CD14-positive monocyte (primary cell): ENCODE results near the gene USP9X. TPM values are rescaled to one million over a fixed set of nuclear protein-coding genes. Genes with fewer than 3 reads are reported as not detected.

Source experiments
- DNase-seq, 3 donors: peaks; one replicate each; pipeline ENCODE4 v3.0.0-alpha.2; 2011 to 2022
- H2AFZ ChIP-seq: 2 replicates; pipeline ENCODE4 v1.6.0; 2012; ENCODE audit warnings: mild to moderate bottlenecking, low read depth, low read length, inconsistent platforms; ENCODE audit not compliant: insufficient read depth, poor library complexity, severe bottlenecking
- H3K27ac ChIP-seq, 2 donors: 1 replicate in 1 of 2; 2 replicates in 1 of 2; pipeline ENCODE4 v1.5.1; 2012 to 2013; ENCODE audit warnings: low read length in 2 of 2, control low read depth in 1 of 2, inconsistent platforms in 1 of 2, low read depth in 1 of 2, mild to moderate bottlenecking in 1 of 2
- H3K27me3 ChIP-seq, 2 donors: one replicate each; pipeline versions ENCODE4 v1.6.0 to v1.6.1; 2011 to 2013; ENCODE audit warnings: low read length in 2 of 2; ENCODE audit not compliant: control insufficient read depth in 2 of 2, insufficient read depth in 2 of 2
- H3K36me3 ChIP-seq, 2 donors: replicated peaks in 1 of 2; 1 replicate in 1 of 2; 2 replicates in 1 of 2; pipeline versions ENCODE4 v1.5.1 to v1.6.1; 2012 to 2013; ENCODE audit warnings: low read length in 2 of 2, control low read depth in 1 of 2, inconsistent platforms in 1 of 2, mild to moderate bottlenecking in 1 of 2; ENCODE audit not compliant: insufficient read depth in 2 of 2, control insufficient read depth in 1 of 2
- H3K4me1 ChIP-seq, 2 donors: 1 replicate in 1 of 2; 2 replicates in 1 of 2; pipeline versions ENCODE4 v1.5.1 to v1.6.1; 2012 to 2013; ENCODE audit warnings: low read length in 2 of 2, control low read depth in 1 of 2, inconsistent platforms in 1 of 2, mild to moderate bottlenecking in 1 of 2, moderate library complexity in 1 of 2; ENCODE audit not compliant: insufficient read depth in 2 of 2, control insufficient read depth in 1 of 2
- H3K4me2 ChIP-seq: replicated peaks from 2 replicates; pipeline ENCODE3; 2012; ENCODE audit warnings: low read length, moderate library complexity, mild to moderate bottlenecking; ENCODE audit not compliant: poor library complexity, severe bottlenecking; ENCODE audit errors: extremely low read depth
- H3K4me3 ChIP-seq, 3 experiments: fragments of 200-600 bp in 1 of 3; sonication (generic) in 1 of 3; replicated peaks in 1 of 3; 1 replicate in 2 of 3; 2 replicates in 1 of 3; pipeline ENCODE4 v1.5.1; 2011 to 2013; ENCODE audit warnings: low read length in 3 of 3, mild to moderate bottlenecking in 3 of 3, control low read depth in 2 of 3, low read depth in 2 of 3, inconsistent platforms in 1 of 3, moderate library complexity in 1 of 3
- H3K79me2 ChIP-seq: 2 replicates; pipeline ENCODE4 v1.6.0; 2012; ENCODE audit warnings: mild to moderate bottlenecking, control low read depth, inconsistent platforms, low read length, moderate library complexity; ENCODE audit not compliant: insufficient read depth
- H3K9ac ChIP-seq: 2 replicates; pipeline ENCODE4 v1.6.0; 2017; ENCODE audit warnings: low read length, mild to moderate bottlenecking; ENCODE audit not compliant: insufficient read depth, poor library complexity, severe bottlenecking
- H3K9me3 ChIP-seq, 2 donors: replicated peaks in 1 of 2; 1 replicate in 1 of 2; 2 replicates in 1 of 2; pipeline versions ENCODE4 v1.5.1 to v1.6.1; 2012 to 2013; ENCODE audit warnings: low read length in 2 of 2, control low read depth in 1 of 2; ENCODE audit not compliant: control insufficient read depth in 1 of 2, insufficient read depth in 1 of 2
- H4K20me1 ChIP-seq: 2 replicates; pipeline ENCODE4 v1.6.0; 2012; ENCODE audit warnings: mild to moderate bottlenecking, low read length, control low read depth, moderate library complexity; ENCODE audit not compliant: insufficient read depth
- H3K27ac Mint-ChIP-seq, 7 donors: one replicate each; pipeline ENCODE4 v1.8.0; 2020; ENCODE audit warnings: mild to moderate bottlenecking in 7 of 7, mixed read lengths in 7 of 7, moderate library complexity in 6 of 7, inconsistent platforms in 2 of 7
- H3K27me3 Mint-ChIP-seq, 3 donors: one replicate each; pipeline ENCODE4 v1.8.0; 2021 to 2022; ENCODE audit warnings: low read depth in 3 of 3, mild to moderate bottlenecking in 3 of 3, mixed read lengths in 3 of 3, moderate library complexity in 3 of 3, inconsistent platforms in 1 of 3
- H3K36me3 Mint-ChIP-seq, 2 donors: one replicate each; pipeline ENCODE4 v1.8.0; 2020; ENCODE audit warnings: mixed read lengths in 2 of 2, inconsistent platforms in 1 of 2, mild to moderate bottlenecking in 1 of 2
- H3K4me1 Mint-ChIP-seq: one replicate; pipeline ENCODE4 v1.8.0; 2020; ENCODE audit warnings: mild to moderate bottlenecking, mixed read lengths
- H3K4me3 Mint-ChIP-seq, 2 donors: one replicate each; pipeline ENCODE4 v1.8.0; 2020; ENCODE audit warnings: mild to moderate bottlenecking in 2 of 2, mixed read lengths in 2 of 2, moderate library complexity in 1 of 2
- H3K9me3 Mint-ChIP-seq, 7 donors: one replicate each; pipeline ENCODE4 v1.8.0; 2020 to 2022; ENCODE audit warnings: mixed read lengths in 7 of 7, mild to moderate bottlenecking in 6 of 7, moderate library complexity in 6 of 7, inconsistent platforms in 2 of 7
- WGBS: methylation state at CpG from one replicate; pipeline ENCODE4 v1.1.5; 2013; ENCODE audit warnings: missing lambda C conversion rate; ENCODE audit not compliant: insufficient coverage; 5-methylcytosine and 5-hydroxymethylcytosine counted together
- intact Hi-C, 2 donors: fragments of 100-400 bp; cut with micrococcal nuclease; formaldehyde crosslinking; loops; one replicate each; pipeline versions ENCODE4 v1.15.0 to v1.15.1; 2023
- polyA plus RNA-seq, 3 donors: library from polyadenylated mRNA; depleted of rRNA in 1 of 3; unstranded in 2 of 3; stranded (reverse) in 1 of 3; fragments of 300-500 nt in 2 of 3; fragments of >200 nt in 1 of 3; fragmentation: Illumina TruSeq in 2 of 3; gene quantifications; 1 replicate in 2 of 3; 2 replicates in 1 of 3; pipeline ENCODE4 v1.2.3, GENCODE V29; 2012 to 2021
- TF ChIP-seq, protein P1 (sequence below): fragments of 200-600 bp; IDR thresholded peaks from one replicate; pipeline ENCODE4 v1.8.0; 2022; ENCODE audit warnings: antibody characterized with exemption, mild to moderate bottlenecking

The USP9X gene
- polyA plus RNA-seq, 3 donors: 8.3 to 16.1 (median 9.6) TPM

GRCh38 chrX:41128955-41129354, 43.7 kb downstream of the USP9X start:
- intact Hi-C loops: loop anchor here in 1 of 2 donors (10.0 kb wide), 1 partner anchor 394 kb away; the partner anchor contains the start of gene MED14
- peaks cover 0 to 4% of the 10 kb centered on the region in 2 donors for H3K27me3 ChIP-seq
- H4K20me1 ChIP-seq: peaks cover 69% of the 10 kb centered on the region
- no peak overlapping the region for H2AFZ ChIP-seq
- H3K4me3 ChIP-seq: no peak overlapping the region
- H3K9me3 ChIP-seq: no peaks in the 10 kb centered on the region
- H3K9ac ChIP-seq: no peak overlapping the region
- 100% methylated on average over 1 of the region's 4 CpGs for WGBS
- H3K36me3 ChIP-seq: peaks cover 21 to 40% of the 10 kb centered on the region in 2 donors
- Mint-ChIP-seq H3K4me1 (peaks cover 1% of the 10 kb centered on the region), H3K36me3 (peaks cover 28 to 43% of the 10 kb centered on the region in 2 donors), H3K27me3 (peaks cover 0 to 11% (median 0%) of the 10 kb centered on the region in 3 donors), H3K4me3 (no peak overlapping the region), H3K9me3 (peaks cover 0 to 2% (median 0%) of the 10 kb centered on the region in 7 donors), H3K27ac (no peak overlapping the region)
- H3K4me2 ChIP-seq: no peak overlapping the region
- peaks cover 27% of the 10 kb centered on the region for H3K79me2 ChIP-seq
- H3K4me1 ChIP-seq: no peaks in the 10 kb centered on the region
- no peak for DNase-seq
- TF ChIP-seq, protein P1, sequence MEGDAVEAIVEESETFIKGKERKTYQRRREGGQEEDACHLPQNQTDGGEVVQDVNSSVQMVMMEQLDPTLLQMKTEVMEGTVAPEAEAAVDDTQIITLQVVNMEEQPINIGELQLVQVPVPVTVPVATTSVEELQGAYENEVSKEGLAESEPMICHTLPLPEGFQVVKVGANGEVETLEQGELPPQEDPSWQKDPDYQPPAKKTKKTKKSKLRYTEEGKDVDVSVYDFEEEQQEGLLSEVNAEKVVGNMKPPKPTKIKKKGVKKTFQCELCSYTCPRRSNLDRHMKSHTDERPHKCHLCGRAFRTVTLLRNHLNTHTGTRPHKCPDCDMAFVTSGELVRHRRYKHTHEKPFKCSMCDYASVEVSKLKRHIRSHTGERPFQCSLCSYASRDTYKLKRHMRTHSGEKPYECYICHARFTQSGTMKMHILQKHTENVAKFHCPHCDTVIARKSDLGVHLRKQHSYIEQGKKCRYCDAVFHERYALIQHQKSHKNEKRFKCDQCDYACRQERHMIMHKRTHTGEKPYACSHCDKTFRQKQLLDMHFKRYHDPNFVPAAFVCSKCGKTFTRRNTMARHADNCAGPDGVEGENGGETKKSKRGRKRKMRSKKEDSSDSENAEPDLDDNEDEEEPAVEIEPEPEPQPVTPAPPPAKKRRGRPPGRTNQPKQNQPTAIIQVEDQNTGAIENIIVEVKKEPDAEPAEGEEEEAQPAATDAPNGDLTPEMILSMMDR: no peak
- no peak overlapping the region for H3K27ac ChIP-seq

GRCh38 chrX:41131766-41132165, 46.5 kb downstream of the USP9X start:
- H2AFZ ChIP-seq: no peak overlapping the region
- H3K27ac Mint-ChIP-seq: no peak overlapping the region
- H3K9me3 Mint-ChIP-seq: no peaks in the 10 kb centered on the region
- H3K36me3 ChIP-seq: peaks cover 30 to 59% of the 10 kb centered on the region in 2 donors
- TF ChIP-seq, protein P1: no peak
- H3K4me2 ChIP-seq: no peak overlapping the region
- DNase-seq: no peak
- H3K4me3 Mint-ChIP-seq: no peak overlapping the region
- intact Hi-C loops: no loop called here
- peaks cover 15% of the 10 kb centered on the region for H3K79me2 ChIP-seq
- no peaks in the 10 kb centered on the region for H3K9me3 ChIP-seq
- peaks cover 0 to 5% of the 10 kb centered on the region in 2 donors for H3K27me3 ChIP-seq
- H3K36me3 Mint-ChIP-seq: peaks cover 38 to 45% of the 10 kb centered on the region in 2 donors
- H3K4me1 Mint-ChIP-seq: peaks cover 1% of the 10 kb centered on the region
- H3K27me3 Mint-ChIP-seq: peaks cover 0 to 13% (median 0%) of the 10 kb centered on the region in 3 donors
- no CpG with 5 or more reads among the region's 1 CpG for WGBS
- H3K27ac ChIP-seq: no peak overlapping the region
- no peak overlapping the region for H3K4me3 ChIP-seq
- no peaks in the 10 kb centered on the region for H3K4me1 ChIP-seq
- peaks cover 46% of the 10 kb centered on the region for H4K20me1 ChIP-seq
- H3K9ac ChIP-seq: no peak overlapping the region
